ENCODE measurements around the gene ZFYVE9. TPM values are rescaled to one million over a fixed set of nuclear protein-coding genes. Genes with fewer than 3 reads are reported as not detected.

The ZFYVE9 gene
- total and polyA plus RNA-seq, 2 experiments from 2014 or later: 5.4 to 27.3 TPM

DNA sequence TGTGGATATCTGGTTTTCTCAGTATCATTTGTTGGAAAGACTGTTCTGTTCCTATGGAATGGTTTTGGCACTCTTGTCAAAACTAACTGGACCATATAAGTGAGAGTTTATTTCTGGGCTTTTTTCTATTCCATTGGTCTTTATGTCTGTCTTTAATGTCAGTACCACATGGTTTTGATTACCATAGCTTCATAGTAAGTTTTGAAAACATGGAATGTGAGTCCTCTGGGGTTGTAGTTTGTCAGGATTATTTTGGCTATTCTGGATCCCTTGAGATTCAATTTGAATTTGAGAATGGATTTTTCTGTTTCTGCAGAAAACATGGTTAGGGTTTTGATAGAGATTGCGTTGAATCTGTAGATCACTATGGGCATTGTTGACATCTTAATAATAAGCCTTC is 107.9 kb downstream of the ZFYVE9 start:
- H3K36me3 ChIP-seq (ENCODE audit: insufficient read depth): no peaks in the 10 kb centered on the region
- H3K27ac ChIP-seq (ENCODE audit: low read depth): no peak overlapping the region
- no peaks in the 10 kb centered on the region for H3K9me3 Mint-ChIP-seq
- H3K4me1 Mint-ChIP-seq: peaks cover 6% of the 10 kb centered on the region; the same call in 2 of the 3 replicates
- DNase-seq (ENCODE audit: low spot score) (no peak), ATAC-seq (no peak)
- no peak overlapping the region for H2AFZ ChIP-seq
- H4K20me1 ChIP-seq (replicated peaks; ENCODE audit: insufficient read depth): no peaks in the 10 kb centered on the region
- H3K4me2 ChIP-seq: no peak overlapping the region
- peaks cover 3% of the 10 kb centered on the region for H3K27me3 Mint-ChIP-seq (ENCODE audit: insufficient read depth, low read depth, poor library complexity)
- no peaks in the 10 kb centered on the region for H3K4me1 ChIP-seq (ENCODE audit: insufficient read depth)
- TF ChIP-seq ETS1 (IDR thresholded peaks at IDR 0.05): no peak
- no peak for TF ChIP-seq CTCF (conservative IDR thresholded peaks at IDR 0.05; ENCODE audit: low read depth in 2 of 2)
- no peak for TF ChIP-seq ZNF331 (CRISPR knock-in tag; IDR thresholded peaks at IDR 0.05; ENCODE audit: low read depth)
- TF ChIP-seq EZH2phosphoT487 (IDR thresholded peaks at IDR 0.05; ENCODE audit: unreplicated experiment): no peak
- no peak for TF ChIP-seq EZH2 (IDR thresholded peaks at IDR 0.05; ENCODE audit: low read depth, unreplicated experiment)
- TF ChIP-seq JUNB (IDR thresholded peaks at IDR 0.05; ENCODE audit: unreplicated experiment): no peak
- TF ChIP-seq POLR2AphosphoS5 (IDR thresholded peaks at IDR 0.05; ENCODE audit: low read depth): no peak
- no peak for TF ChIP-seq STAT1 (IDR thresholded peaks at IDR 0.05; ENCODE audit: unreplicated experiment)
- TF ChIP-seq ZNF462 (CRISPR knock-in tag; IDR thresholded peaks at IDR 0.05): no peak
- TF ChIP-seq REST (IDR thresholded peaks at IDR 0.05; ENCODE audit: unreplicated experiment): no peak
- no peak for TF ChIP-seq CREB1 (CRISPR knock-in tag; IDR thresholded peaks at IDR 0.05; ENCODE audit: low read depth)
- TF ChIP-seq ZNF114 (CRISPR knock-in tag; IDR thresholded peaks at IDR 0.05): no peak
- TF ChIP-seq NANOG (IDR thresholded peaks at IDR 0.05; ENCODE audit: borderline replicate concordance): no peak
- no peaks in the 10 kb centered on the region for H3K9me2 ChIP-seq (ENCODE audit: insufficient read depth)
- H3K27ac Mint-ChIP-seq: no peak overlapping the region
- no peak overlapping the region for H3K4me3 Mint-ChIP-seq
- no peak overlapping the region for H3K4me3 ChIP-seq
- no peaks in the 10 kb centered on the region for H3K27me3 ChIP-seq (ENCODE audit: insufficient read depth)
- no peaks in the 10 kb centered on the region for H3F3A ChIP-seq (replicated peaks; ENCODE audit: low read depth)
- H3K79me2 ChIP-seq (replicated peaks; ENCODE audit: insufficient read depth): peaks cover 21% of the 10 kb centered on the region
- H3K36me3 Mint-ChIP-seq (ENCODE audit: low read depth): peaks cover 3% of the 10 kb centered on the region; the same call in 1 of the 3 replicates

All from GM23338 (cell line).